Measurements from ENCODE around the gene TOR4A. TPM values are rescaled to one million over a fixed set of nuclear protein-coding genes. Genes with fewer than 3 reads are reported as not detected.

Gene TOR4A
- total and polyA plus RNA-seq, 12 donors = 4.7 to 21.5 (median 16.5) TPM

GRCh38 chr9:137279741-137280473 is 2.4 kb downstream of the TOR4A start:
- ATAC-seq (no peak), DNase-seq (no peak)
- Histone ChIP-seq H3K27ac (no peak overlapping the region), H3K9me3 (no peaks in the 10 kb centered on the region), H3K36me3 (peaks cover 0 to 50% (median 3%) of the 10 kb centered on the region in 9 donors), H3K4me3 (no peak overlapping the region), H3K27me3 (no peaks in the 10 kb centered on the region), H3K4me1 (peaks cover 25 to 73% (median 46%) of the 10 kb centered on the region in 9 donors)
- WGBS, 2 donors = 84 to 91% methylated on average over 41 of the region's 41 CpGs
- intact Hi-C loops (cut with DNase I) = no loop called here
- TF ChIP-seq CTCF (IDR thresholded peaks at IDR 0.05) = no peak

- peak in 8 of 9 donors; percentile 25 to 61 (median 53) for TF ChIP-seq CTCF (IDR thresholded peaks at IDR 0.05)
- intact Hi-C loops (cut with DNase I) = no loop called here
- WGBS, 2 donors = 44 to 47% methylated on average over 80 to 85 of the region's 85 CpGs
These were observed 3.2 kb downstream of the TOR4A start for GRCh38 chr9:137280474-137281344.

GRCh38 chr9:137281345-137282116 is 4.0 kb downstream of the TOR4A start:
- intact Hi-C loops (cut with DNase I) = no loop called here
- peaks cover 0 to 4% (median 0%) of the 10 kb centered on the region in 11 donors for H3K9me3 ChIP-seq
- no peak for TF ChIP-seq CTCF (IDR thresholded peaks at IDR 0.05)
- H3K4me1 ChIP-seq = peaks cover 13 to 61% (median 31%) of the 10 kb centered on the region in 9 donors
- H3K27me3 ChIP-seq = no peaks in the 10 kb centered on the region
- no peak overlapping the region for H3K27ac ChIP-seq
- peaks cover 0 to 50% (median 3%) of the 10 kb centered on the region in 9 donors for H3K36me3 ChIP-seq
- H3K4me3 ChIP-seq = peak overlapping the region in 2 of 10 donors; percentile 8 to 10
- WGBS, 2 donors = 63 to 71% methylated on average over 33 to 39 of the region's 39 CpGs
- ATAC-seq (no peak), DNase-seq (no peak)

More at GRCh38 chr9:137280474-137281344, 3.2 kb downstream of the TOR4A start:
- H3K4me1 ChIP-seq = peaks cover 21 to 69% (median 39%) of the 10 kb centered on the region in 9 donors
- H3K4me3 ChIP-seq = peak overlapping the region in 4 of 10 donors; percentile 5 to 10 (median 8)
- DNase-seq (peak in 1 of 2 donors; percentile 39), ATAC-seq (peak in 1 of 8 donors; percentile 5)
- no peaks in the 10 kb centered on the region for H3K27me3 ChIP-seq
- H3K27ac ChIP-seq = no peak overlapping the region
- peaks cover 0 to 4% (median 0%) of the 10 kb centered on the region in 11 donors for H3K9me3 ChIP-seq
- peaks cover 0 to 50% (median 3%) of the 10 kb centered on the region in 9 donors for H3K36me3 ChIP-seq

Data from heart right ventricle (tissue), 16 donors.